Measurements from ENCODE around the gene C4orf50. TPM values are rescaled to one million over a fixed set of nuclear protein-coding genes. Genes with fewer than 3 reads are reported as not detected.

Gene C4orf50
- under 0.01 and 0.05 TPM in 2 replicates for total RNA-seq

GRCh38 chr4:6018331-6018730 is at the start of gene C4orf50:
Gene C4orf50, minus strand, starts transcription at chr4:6018431.
- DNase-seq: no peak

GRCh38 chr4:6065934-6066590 is 47.8 kb upstream of the C4orf50 start:
- no peak for DNase-seq

- DNase-seq: no peak
Measured at GRCh38 chr4:6065166-6065565, 46.9 kb upstream of the C4orf50 start.

GRCh38 chr4:6064383-6064782 is 46.2 kb upstream of the C4orf50 start:
- DNase-seq: no peak

GRCh38 chr4:6063684-6064083 is 45.5 kb upstream of the C4orf50 start:
- no peak for DNase-seq

GRCh38 chr4:6062133-6062532 is 43.9 kb upstream of the C4orf50 start:
- no peak for DNase-seq

GRCh38 chr4:6059375-6059805 is 41.2 kb upstream of the C4orf50 start:
- no peak for DNase-seq

- DNase-seq: no peak
Measured at GRCh38 chr4:6058531-6059374, 40.5 kb upstream of the C4orf50 start.

GRCh38 chr4:6056976-6057766 is 38.9 kb upstream of the C4orf50 start:
- no peak for DNase-seq

- DNase-seq: no peak
Measured at GRCh38 chr4:6055436-6055835, 37.2 kb upstream of the C4orf50 start.

GRCh38 chr4:6055030-6055429 is 36.8 kb upstream of the C4orf50 start:
- no peak for DNase-seq

- DNase-seq: no peak
Measured at GRCh38 chr4:6054162-6054922, 36.1 kb upstream of the C4orf50 start.

GRCh38 chr4:6052679-6053078 is 34.4 kb upstream of the C4orf50 start:
- no peak for DNase-seq

- no peak for DNase-seq
Measured at GRCh38 chr4:6050551-6050950, 32.3 kb upstream of the C4orf50 start.

- no peak for DNase-seq
Measured at GRCh38 chr4:6049985-6050384, 31.8 kb upstream of the C4orf50 start.

GRCh38 chr4:6049278-6049677 is 31.0 kb upstream of the C4orf50 start:
- no peak for DNase-seq

GRCh38 chr4:6048537-6048936 is 30.3 kb upstream of the C4orf50 start:
- no peak for DNase-seq

- no peak for DNase-seq
Measured at GRCh38 chr4:6047130-6047673, 29.0 kb upstream of the C4orf50 start.

- no peak for DNase-seq
Measured at GRCh38 chr4:6046526-6047129, 28.4 kb upstream of the C4orf50 start.

GRCh38 chr4:6044805-6045204 is 26.6 kb upstream of the C4orf50 start:
- DNase-seq: no peak

GRCh38 chr4:6044276-6044675 is 26.0 kb upstream of the C4orf50 start:
- DNase-seq: no peak

GRCh38 chr4:6043843-6044242 is 25.6 kb upstream of the C4orf50 start:
- no peak for DNase-seq

Measured in dermis blood vessel endothelial cell (primary cell).